Kidney epithelial cell (primary cell): Measurements from ENCODE around the gene C11orf91. TPM values are rescaled to one million over a fixed set of nuclear protein-coding genes. Genes with fewer than 3 reads are reported as not detected.

Experiments
- DNase-seq: peaks from one replicate; pipeline ENCODE4 v3.0.0-alpha.2; 2010; ENCODE audit warnings: low read depth
- H3K27me3 ChIP-seq: 2 replicates; pipeline ENCODE4 v1.6.0; 2011; ENCODE audit warnings: low read length; ENCODE audit not compliant: control insufficient read depth, insufficient read depth
- H3K36me3 ChIP-seq: 2 replicates; pipeline ENCODE4 v1.5.1; 2011; ENCODE audit warnings: low read length; ENCODE audit not compliant: control insufficient read depth, insufficient read depth
- H3K4me3 ChIP-seq: 2 replicates; pipeline ENCODE4 v1.5.1; 2011; ENCODE audit warnings: low read depth, mild to moderate bottlenecking, control low read depth, low read length
- CTCF ChIP-seq: IDR thresholded peaks from 2 replicates; pipeline ENCODE4 v1.5.1; 2011; ENCODE audit warnings: mild to moderate bottlenecking, moderate library complexity, low read length, control low read depth, inconsistent platforms; ENCODE audit not compliant: insufficient read depth, poor library complexity, severe bottlenecking
- total RNA-seq: library from RNA; depleted of rRNA; stranded (reverse); fragments of >200 nt; gene quantifications from 2 replicates; pipeline ENCODE4 v1.2.3, GENCODE V29; 2015

C11orf91 gene
- total RNA-seq, 1 donor from 2014 or later, result not detected

- Histone ChIP-seq H3K4me3 (no peak overlapping the region), H3K36me3 (no peaks in the 10 kb centered on the region), H3K27me3 (no peaks in the 10 kb centered on the region)
- no peak for TF ChIP-seq CTCF
- no peak for DNase-seq
Measured at GRCh38 chr11:33660962-33661361, 39.7 kb downstream of the C11orf91 start.

- TF ChIP-seq CTCF, result no peak
- DNase-seq, result no peak
- Histone ChIP-seq H3K4me3 (no peak overlapping the region), H3K27me3 (no peaks in the 10 kb centered on the region), H3K36me3 (no peaks in the 10 kb centered on the region)
Measured at GRCh38 chr11:33659370-33660139, 41.1 kb downstream of the C11orf91 start.

- Histone ChIP-seq H3K36me3 (no peaks in the 10 kb centered on the region), H3K27me3 (no peaks in the 10 kb centered on the region), H3K4me3 (no peak overlapping the region)
- TF ChIP-seq CTCF, result no peak
- DNase-seq, result no peak
Measured at GRCh38 chr11:33658195-33658900, 42.3 kb downstream of the C11orf91 start.

- no peaks in the 10 kb centered on the region for H3K27me3 ChIP-seq
- DNase-seq, result no peak
- H3K4me3 ChIP-seq, result no peak overlapping the region
- TF ChIP-seq CTCF, result no peak
- H3K36me3 ChIP-seq, result no peaks in the 10 kb centered on the region
Measured at GRCh38 chr11:33657757-33658156, 42.9 kb downstream of the C11orf91 start.

GRCh38 chr11:33656768-33657167 lies 43.9 kb downstream of the C11orf91 start:
- no peak overlapping the region for H3K4me3 ChIP-seq
- no peak for TF ChIP-seq CTCF
- no peak for DNase-seq
- H3K27me3 ChIP-seq, result no peaks in the 10 kb centered on the region
- H3K36me3 ChIP-seq, result no peaks in the 10 kb centered on the region
